Measurements from ENCODE around the gene TMEM94. TPM values are rescaled to one million over a fixed set of nuclear protein-coding genes. Genes with fewer than 3 reads are reported as not detected.

Gene TMEM94
- total and polyA plus RNA-seq, 9 of the 15 experiments (the other 6 are each of a cell fraction or from before 2014, with no cell fraction given) = 0.35 to 48.1 (median 14.4) TPM

GRCh38 chr17:75525806-75526554 is 69.5 kb downstream of the TMEM94 start:
- DNase-seq (ENCODE audit: extremely low read depth in 1 of 4, low spot score in 3 of 4) (peak in 2 of 4 experiments; percentile 30 to 33), ATAC-seq (peak; percentile 42), FAIRE-seq (no peak)
- no peaks in the 10 kb centered on the region for H3K27me3 ChIP-seq (ENCODE audit: control insufficient read depth in 2 of 2, insufficient read depth in 2 of 2, low read length in 2 of 2)
- H4K20me1 ChIP-seq (replicated peaks; ENCODE audit: control insufficient read depth, insufficient read depth, low read length) = no peaks in the 10 kb centered on the region; the same call in 1 of the 2 replicates
- H3K4me2 ChIP-seq (ENCODE audit: insufficient read depth, low read length) = peak overlapping the region; percentile 74
- intact Hi-C loops (cut with micrococcal nuclease) (loop anchor here (10.0 kb wide), 1 partner anchor 241 kb away; the partner anchor contains the start of gene SLC25A19), in situ Hi-C loops (cut with MboI) (no loop called here)
- H3K9me3 ChIP-seq (replicated peaks; ENCODE audit: control insufficient read depth, insufficient read depth, low read depth, low read length) = no peaks in the 10 kb centered on the region
- peaks cover 12 to 35% of the 10 kb centered on the region in 2 experiments for H3K4me1 ChIP-seq (replicated peaks in 1 of 2; ENCODE audit: control insufficient read depth in 2 of 2, insufficient read depth in 2 of 2, low read length in 2 of 2)
- ChIA-PET POLR2A (interaction anchor here (0.5 to 1.9 kb wide), 10 partner anchors 8 to 295 kb away, joined by 3 to 6 read pairs (median 4); partner anchors contain the start of gene TSEN54), CTCF (ENCODE audit: low intra/inter-chr PET ratio) (interaction anchor here (2.3 kb wide), 1 partner anchor 10 kb away, joined by 9 read pairs; the partner anchor contains the start of genes CASKIN2 and TSEN54)
- peak overlapping the region; percentile 94 for H3K4me3 ChIP-seq
- no TSS peak for BruUV-seq (replicated peaks)
- peak overlapping the region; percentile 57 for H2AFZ ChIP-seq (ENCODE audit: low read depth, low read length)
- H3K27ac ChIP-seq (ENCODE audit: extremely low read depth, low read depth, low read length) = peak overlapping the region; percentile 48; the same call in 1 of the 3 replicates
- H3K9ac ChIP-seq (ENCODE audit: insufficient read depth in 1 of 2, low read depth in 2 of 2, low read length in 2 of 2) = peak overlapping the region; percentile 37 to 97; a peak in 3 of 4 replicates
- H3K79me2 ChIP-seq (ENCODE audit: control insufficient read depth, insufficient read depth, low read length) = peaks cover 8% of the 10 kb centered on the region; the same call in 1 of the 3 replicates
- no peaks in the 10 kb centered on the region for H3K9me1 ChIP-seq (ENCODE audit: control insufficient read depth, insufficient read depth, low read length)
- 2% methylated on average over 36 of the region's 60 CpGs for WGBS (ENCODE audit: insufficient coverage, low coverage, missing lambda C conversion rate)
- peaks cover 32% of the 10 kb centered on the region for H3K36me3 ChIP-seq (ENCODE audit: control insufficient read depth, insufficient read depth, low read length)
- peak; percentile 28 for TF ChIP-seq SAP30 (IDR thresholded peaks at IDR 0.05; ENCODE audit: borderline replicate concordance, insufficient read depth, low read depth, low read length, poor library complexity, severe bottlenecking)
- TF ChIP-seq ZSCAN32 (CRISPR knock-in tag; IDR thresholded peaks at IDR 0.05) = no peak
- peak; percentile 41 for TF ChIP-seq CHD4 (IDR thresholded peaks at IDR 0.05; ENCODE audit: insufficient read depth, insufficient replicate concordance, low read depth, low read length, poor library complexity, severe bottlenecking)
- no peak for TF ChIP-seq EWSR1 (IDR thresholded peaks at IDR 0.05; ENCODE audit: borderline replicate concordance, low read depth, partially characterized antibody)
- no peak for TF ChIP-seq KDM1A (IDR thresholded peaks at IDR 0.05)
- TF ChIP-seq HNRNPL (IDR thresholded peaks at IDR 0.05; ENCODE audit: low read depth, low read length) = peak; percentile 86; the same call in 1 of the 2 replicates
- 0 out of 2 replicates have a peak, but pooled peaks have one; percentile 43 for TF ChIP-seq TGIF2 (CRISPR knock-in tag; IDR thresholded peaks at IDR 0.05)
- TF ChIP-seq NONO (IDR thresholded peaks at IDR 0.05; ENCODE audit: low read depth in 2 of 2, low read length in 1 of 2) = peak in 1 of 2 experiments; percentile 58; a peak in 1 of 4 replicates
- TF ChIP-seq RBBP5 (IDR thresholded peaks at IDR 0.05; ENCODE audit: borderline replicate concordance, insufficient read depth, low read length, poor library complexity, severe bottlenecking) = peak; percentile 58
- TF ChIP-seq SMARCA5 (IDR thresholded peaks at IDR 0.05) = no peak
- 0 out of 2 replicates have a peak, but pooled peaks have one; percentile 15 for TF ChIP-seq MAX (CRISPR knock-in tag; IDR thresholded peaks at IDR 0.05)
- no peak for TF ChIP-seq E2F8 (IDR thresholded peaks at IDR 0.05; ENCODE audit: low read depth, partially characterized antibody)
- TF ChIP-seq YY1 (IDR thresholded peaks at IDR 0.05; ENCODE audit: borderline replicate concordance in 1 of 3, control insufficient read depth in 1 of 3, extremely low read depth in 1 of 3, insufficient read depth in 3 of 3, insufficient read length in 1 of 3, insufficient replicate concordance in 2 of 3, low read depth in 1 of 3, low read length in 2 of 3) = peak in 1 of 3 experiments; percentile 19
- TF ChIP-seq PHF8 (IDR thresholded peaks at IDR 0.05; ENCODE audit: borderline replicate concordance, low read length) = peak; percentile 64; the same call in 1 of the 2 replicates
